Measurements from ENCODE around the gene ARPC4.
A peak's percentile ranks its signal among the peaks of the same experiment; 100 is the strongest.

Gene ARPC4

GRCh38 chr3:9761919-9762318 is 31.0 kb upstream of the ARPC4 start:
- TF ChIP-seq, protein P1, sequence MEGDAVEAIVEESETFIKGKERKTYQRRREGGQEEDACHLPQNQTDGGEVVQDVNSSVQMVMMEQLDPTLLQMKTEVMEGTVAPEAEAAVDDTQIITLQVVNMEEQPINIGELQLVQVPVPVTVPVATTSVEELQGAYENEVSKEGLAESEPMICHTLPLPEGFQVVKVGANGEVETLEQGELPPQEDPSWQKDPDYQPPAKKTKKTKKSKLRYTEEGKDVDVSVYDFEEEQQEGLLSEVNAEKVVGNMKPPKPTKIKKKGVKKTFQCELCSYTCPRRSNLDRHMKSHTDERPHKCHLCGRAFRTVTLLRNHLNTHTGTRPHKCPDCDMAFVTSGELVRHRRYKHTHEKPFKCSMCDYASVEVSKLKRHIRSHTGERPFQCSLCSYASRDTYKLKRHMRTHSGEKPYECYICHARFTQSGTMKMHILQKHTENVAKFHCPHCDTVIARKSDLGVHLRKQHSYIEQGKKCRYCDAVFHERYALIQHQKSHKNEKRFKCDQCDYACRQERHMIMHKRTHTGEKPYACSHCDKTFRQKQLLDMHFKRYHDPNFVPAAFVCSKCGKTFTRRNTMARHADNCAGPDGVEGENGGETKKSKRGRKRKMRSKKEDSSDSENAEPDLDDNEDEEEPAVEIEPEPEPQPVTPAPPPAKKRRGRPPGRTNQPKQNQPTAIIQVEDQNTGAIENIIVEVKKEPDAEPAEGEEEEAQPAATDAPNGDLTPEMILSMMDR (conservative IDR thresholded peaks at IDR 0.05; ENCODE audit: low read depth, low read length) = no peak
- DNase-seq (ENCODE audit: low read depth) = no peak
- H3K4me3 ChIP-seq (ENCODE audit: low read depth, low read length) = no peak overlapping the region

- H3K4me3 ChIP-seq (ENCODE audit: low read depth, low read length) = no peak overlapping the region
- TF ChIP-seq, protein P1 (conservative IDR thresholded peaks at IDR 0.05; ENCODE audit: low read depth, low read length) = no peak
- no peak for DNase-seq (ENCODE audit: low read depth)
These were observed 30.0 kb upstream of the ARPC4 start for GRCh38 chr3:9762871-9763270.

DNA sequence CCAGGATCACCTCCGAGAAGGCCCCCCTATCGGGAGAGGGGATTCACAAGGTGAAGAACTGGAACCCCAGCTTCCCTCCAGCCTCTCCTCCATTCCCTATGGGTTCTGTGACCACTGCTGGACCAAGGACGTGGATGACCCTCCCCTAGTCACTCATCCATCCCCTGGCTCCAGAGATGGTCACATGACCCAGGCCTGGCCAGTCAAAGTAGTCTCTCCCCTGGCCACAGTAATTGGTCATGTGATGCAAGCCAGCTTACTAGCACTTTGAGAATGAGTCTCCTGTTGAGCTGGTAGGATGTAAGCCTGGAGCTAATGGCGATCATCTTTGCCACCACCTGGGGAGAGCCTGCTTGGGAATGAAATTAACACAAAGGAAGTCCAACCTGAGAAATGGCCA is 27.0 kb upstream of the ARPC4 start:
- DNase-seq (ENCODE audit: low read depth) = peak; percentile 43
- TF ChIP-seq, protein P1 (conservative IDR thresholded peaks at IDR 0.05; ENCODE audit: low read depth, low read length) = no peak
- H3K4me3 ChIP-seq (ENCODE audit: low read depth, low read length) = no peak overlapping the region

GRCh38 chr3:9767418-9767817 is 25.5 kb upstream of the ARPC4 start:
- TF ChIP-seq, protein P1 (conservative IDR thresholded peaks at IDR 0.05; ENCODE audit: low read depth, low read length) = no peak
- DNase-seq (ENCODE audit: low read depth) = no peak
- no peak overlapping the region for H3K4me3 ChIP-seq (ENCODE audit: low read depth, low read length)

GRCh38 chr3:9768141-9768775 is 24.6 kb upstream of the ARPC4 start:
- H3K4me3 ChIP-seq (ENCODE audit: low read depth, low read length) = no peak overlapping the region
- no peak for DNase-seq (ENCODE audit: low read depth)
- TF ChIP-seq, protein P1 (conservative IDR thresholded peaks at IDR 0.05; ENCODE audit: low read depth, low read length) = no peak

- TF ChIP-seq, protein P1 (conservative IDR thresholded peaks at IDR 0.05; ENCODE audit: low read depth, low read length) = no peak
- H3K4me3 ChIP-seq (ENCODE audit: low read depth, low read length) = peak overlapping the region; percentile 51
- DNase-seq (ENCODE audit: low read depth) = no peak
These were observed 23.9 kb upstream of the ARPC4 start for GRCh38 chr3:9769012-9769411.

Data from choroid plexus epithelial cell (primary cell).